ENCODE results near the gene BCL2L15.

DNA sequence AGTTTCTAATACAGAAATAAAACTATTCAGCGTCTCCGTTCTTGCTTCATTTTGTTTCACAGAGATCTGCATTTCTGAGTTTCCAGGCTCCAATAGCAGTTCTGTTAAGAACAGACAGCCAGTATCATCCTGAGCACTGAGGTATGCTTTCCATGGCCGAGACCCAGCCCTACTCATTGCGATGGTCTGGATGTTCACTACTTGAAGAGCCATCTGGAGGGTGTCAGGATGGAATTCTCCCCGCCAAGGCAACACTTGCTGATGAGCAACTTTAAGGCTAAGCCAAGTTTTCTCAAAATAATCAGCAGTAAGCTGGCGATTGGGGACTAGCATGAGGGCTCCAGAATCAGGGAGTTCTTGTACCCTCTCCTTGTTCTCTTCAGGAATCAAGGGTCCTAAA is 7.7 kb upstream of the BCL2L15 start:
- TF ChIP-seq CTCF (IDR thresholded peaks at IDR 0.05; ENCODE audit: low read depth, low read length, poor library complexity, severe bottlenecking) (no peak), EZH2phosphoT487 (IDR thresholded peaks at IDR 0.05; ENCODE audit: borderline replicate concordance, low read length) (no peak)
